ENCODE measurements around the gene NSUN2.
"Not testable (repeated sequence)": the region's sequence is repeated elsewhere in the genome, so short reads cannot be mapped to it uniquely, and the experiment has no call there.

NSUN2 gene

DNA sequence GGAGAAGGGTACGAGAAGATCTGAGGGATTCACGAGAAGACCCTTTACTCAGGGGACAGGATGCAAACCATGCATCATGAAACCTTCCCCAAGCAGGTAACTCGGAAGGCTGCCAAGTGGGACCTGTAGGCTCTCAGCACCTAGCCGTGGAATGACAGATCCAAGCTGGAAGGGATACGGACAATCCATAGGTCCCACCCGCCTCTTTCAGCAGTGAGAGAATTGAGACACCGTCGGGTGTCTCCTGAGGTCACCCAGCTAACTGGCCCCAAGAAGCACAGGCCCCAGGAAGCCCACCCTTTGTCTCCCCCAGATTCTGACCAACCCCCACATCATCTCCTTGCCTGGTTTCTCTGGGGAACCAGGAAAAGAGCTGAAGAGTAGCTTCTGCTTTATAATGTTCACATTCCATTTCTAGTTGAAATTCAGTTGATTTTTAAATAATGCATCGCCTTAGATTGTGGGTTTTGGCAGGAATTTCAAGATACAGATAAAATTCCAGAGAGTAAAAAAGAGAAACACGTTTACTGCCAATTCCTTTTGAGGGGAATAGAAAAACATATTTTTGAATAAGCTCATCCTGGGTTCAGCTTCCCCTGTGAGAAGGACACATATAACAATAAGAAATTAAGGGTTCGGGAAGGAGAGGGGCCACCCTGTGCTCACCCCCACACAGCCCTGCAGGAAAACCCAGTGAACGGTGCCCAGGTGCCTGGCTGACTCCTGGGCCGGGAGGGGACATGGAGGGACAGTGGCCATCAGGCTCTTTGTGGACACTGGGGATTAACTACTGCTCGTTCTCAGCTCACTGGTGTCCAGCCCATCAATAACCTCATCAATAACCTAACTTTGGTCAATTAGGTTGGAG is 51.1 kb downstream of the NSUN2 start:
- no peak for DNase-seq

DNA sequence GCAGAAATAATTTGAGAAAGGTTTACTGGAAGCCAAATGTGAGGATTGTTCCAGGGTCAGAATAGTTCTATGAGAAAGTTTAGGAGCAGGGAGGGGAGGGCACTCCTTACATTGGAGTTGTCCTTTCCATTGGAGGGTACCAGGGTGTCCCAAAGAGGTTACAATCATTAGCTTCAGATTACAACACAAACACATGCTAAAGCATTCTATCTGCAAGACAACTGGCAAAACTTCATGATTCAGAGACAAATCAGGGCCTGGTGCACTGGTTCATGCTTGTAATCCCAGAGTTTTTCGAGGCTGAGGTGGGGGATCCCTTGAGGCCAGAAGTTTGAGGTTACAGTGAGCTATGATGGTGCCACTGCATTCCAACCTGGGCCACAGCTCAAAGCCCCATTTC is 51.8 kb downstream of the NSUN2 start:
- no peak for DNase-seq

DNA sequence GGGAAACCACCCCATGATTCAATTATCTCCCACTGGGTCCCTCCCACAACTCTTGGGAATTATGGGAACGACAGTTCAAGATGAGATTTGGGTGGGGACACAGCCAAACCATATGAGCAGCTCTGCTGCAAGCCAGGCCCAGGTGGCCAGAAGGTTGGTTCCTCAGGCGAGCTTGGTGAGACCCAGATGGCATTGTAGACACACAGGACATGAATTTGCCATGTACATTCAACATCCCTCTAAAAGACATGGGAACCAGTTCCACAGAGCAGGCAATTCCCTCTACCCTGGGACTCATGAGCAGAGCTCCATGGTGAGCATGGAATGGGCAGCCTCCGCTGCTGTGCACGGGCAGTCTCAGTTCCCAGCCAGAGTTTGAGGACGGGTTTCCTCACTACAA is 53.3 kb downstream of the NSUN2 start:
- no peak for DNase-seq

DNA sequence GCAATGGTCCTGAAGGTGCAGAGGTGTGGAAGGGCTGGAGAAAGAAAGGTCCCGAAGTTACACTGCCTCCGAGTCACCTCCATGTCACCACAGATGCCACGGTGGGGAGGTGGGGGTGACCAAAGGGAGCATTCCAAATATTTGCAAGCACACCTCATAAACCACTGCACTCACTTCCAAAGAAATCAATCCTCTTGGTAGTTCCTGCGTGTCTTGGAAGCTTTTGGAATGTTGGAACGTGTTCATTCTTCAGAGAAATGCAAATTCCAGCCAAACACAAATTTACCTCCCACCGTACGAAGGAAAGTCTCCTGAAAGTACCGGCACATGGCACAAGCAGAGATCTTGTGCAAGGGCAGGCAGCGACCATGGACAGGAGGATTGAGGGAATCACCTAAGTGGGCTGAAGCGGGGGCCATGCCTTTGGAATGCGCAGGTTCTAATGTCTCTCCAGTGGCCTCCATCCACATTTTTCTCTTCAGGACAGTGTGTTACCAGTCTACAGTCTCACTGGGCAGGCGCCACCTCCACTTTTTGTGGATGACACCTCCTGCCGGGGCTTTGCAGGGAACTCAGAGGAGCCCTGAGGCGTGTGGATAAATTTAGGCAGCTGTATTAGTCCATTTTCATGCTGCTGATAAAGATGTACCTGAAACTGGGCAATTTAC is 54.0 kb downstream of the NSUN2 start:
- no peak for DNase-seq

DNA sequence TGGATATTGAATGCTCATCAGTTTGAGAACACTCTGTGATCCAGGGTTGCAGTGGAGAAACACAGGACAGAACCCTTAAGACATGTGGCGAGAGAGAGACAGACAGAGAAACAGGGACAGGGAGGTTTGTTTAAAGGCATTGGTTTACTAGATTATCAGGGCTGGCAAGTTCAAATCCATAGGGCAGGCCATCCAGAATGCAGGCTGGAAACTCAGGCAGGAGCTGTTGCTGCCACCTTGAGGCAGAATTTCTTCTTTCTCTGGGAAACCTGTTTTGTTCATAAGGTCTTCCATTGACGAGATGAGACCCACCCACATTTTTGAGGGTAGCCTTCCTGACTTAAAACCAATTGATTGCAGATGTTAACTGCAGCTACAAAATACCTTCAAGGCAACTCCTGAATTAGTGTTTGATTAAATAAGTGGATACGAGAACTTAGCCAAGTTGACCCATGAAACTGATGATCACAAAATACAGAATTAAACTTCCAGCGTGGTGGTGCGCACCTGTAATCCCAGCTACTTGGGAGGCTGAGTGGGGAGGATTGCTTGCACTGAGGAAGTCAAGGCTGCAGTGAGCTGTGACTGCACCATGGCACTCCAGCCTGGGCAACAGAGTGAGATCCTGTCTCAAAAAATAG is 55.9 kb downstream of the NSUN2 start:
- no peak for DNase-seq

DNA sequence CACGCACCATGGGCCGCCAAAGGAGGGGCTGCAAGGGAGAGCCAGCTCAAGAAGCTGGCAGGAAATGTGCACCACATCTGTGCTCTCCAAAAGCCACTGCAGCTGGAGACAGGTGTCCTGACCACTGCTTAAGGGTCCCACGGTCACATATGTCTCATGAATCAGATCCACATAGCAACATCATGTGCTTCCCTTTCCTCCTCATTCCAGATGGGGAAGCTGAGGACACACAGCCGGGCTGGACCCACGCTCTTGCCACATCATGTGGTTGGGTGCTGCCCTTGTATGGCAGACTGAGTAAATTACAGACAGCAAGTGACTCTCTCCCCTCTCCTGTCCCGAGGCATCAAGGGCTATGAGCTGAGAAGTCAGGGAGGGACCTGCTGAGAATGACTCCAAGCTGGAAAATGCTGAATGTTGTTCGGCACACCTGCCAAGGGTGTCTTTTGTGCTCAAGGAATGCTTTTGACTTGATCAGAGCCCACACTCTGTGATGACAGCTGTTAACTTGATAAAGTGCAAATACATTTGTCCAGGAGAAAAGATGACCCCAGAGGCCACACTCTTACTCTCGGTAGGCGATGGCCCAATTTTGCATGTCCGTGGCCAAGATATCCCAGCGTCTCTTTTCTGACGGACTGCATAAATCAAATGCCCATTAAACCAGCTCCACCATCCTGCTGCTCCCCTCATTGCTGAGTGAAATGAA is 58.2 kb downstream of the NSUN2 start:
- DNase-seq = no peak

DNA sequence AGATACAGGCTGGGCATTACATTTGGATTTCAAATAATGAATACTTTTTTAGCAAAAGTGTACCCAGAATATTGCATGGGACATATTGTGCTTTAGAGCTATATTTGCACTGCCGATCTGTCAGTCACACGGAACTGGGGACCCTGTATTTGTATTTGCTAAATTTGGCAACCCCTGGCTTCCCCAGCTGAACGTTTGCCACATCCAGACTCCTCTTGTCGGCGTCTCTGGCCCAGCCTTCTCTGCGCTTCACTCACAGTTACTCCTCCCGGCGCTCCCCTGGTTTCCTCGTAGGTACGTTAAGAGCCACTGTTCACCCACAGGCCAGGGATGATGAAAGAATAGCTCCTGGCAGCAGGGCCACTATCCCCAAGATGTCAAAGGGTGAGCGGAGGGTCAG is 58.7 kb downstream of the NSUN2 start:
- no peak for DNase-seq

DNA sequence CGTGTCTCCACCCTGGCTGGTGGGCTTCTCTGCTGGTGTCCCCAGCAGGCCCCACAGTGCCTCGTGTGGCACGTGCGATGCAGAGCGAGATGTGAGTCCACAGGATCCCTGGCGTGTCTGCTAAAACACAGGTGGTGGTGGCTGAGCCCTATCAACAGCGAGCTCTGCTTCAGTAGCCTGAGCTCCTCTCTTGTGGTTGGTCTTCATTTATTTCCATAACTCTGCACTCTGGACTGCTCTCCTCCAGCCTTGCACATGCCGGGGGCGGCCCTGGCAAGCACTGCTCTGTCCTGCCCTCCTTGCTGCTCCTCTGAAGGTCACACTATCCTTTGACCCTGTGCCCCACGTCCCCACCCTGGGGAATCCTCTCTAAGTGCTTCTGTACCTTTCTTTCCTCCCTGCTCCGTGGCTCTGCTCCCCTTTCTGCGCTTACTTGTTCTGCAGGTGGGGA is 59.2 kb downstream of the NSUN2 start:
- DNase-seq = no peak

DNA sequence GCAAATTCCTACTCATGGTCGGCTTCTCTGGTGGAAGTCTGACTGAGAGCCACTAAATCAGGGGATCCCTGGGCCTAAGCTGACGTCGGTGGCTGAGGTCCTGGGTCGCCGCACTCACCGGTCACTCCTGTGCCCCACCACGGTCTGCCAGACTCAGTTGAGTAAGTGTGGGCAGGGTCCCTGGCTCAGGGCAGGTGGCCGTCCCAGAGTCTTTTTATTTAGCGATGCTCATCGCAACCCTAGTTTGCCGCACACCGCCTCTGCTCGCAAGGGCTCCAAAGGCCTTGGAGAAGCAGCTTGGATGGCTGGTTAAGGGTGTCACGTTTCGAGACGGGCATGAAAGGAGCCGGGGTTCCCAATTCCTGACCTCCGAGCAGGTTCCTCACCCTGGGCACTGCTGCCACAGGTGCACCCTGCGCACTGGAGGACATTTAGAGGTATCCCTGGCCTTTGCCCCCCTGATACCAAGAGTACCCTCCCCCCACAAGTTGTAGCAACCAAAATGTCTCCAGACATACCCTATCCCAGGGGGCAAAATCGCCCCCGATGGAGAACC is 59.9 kb downstream of the NSUN2 start:
- no peak for DNase-seq

DNA sequence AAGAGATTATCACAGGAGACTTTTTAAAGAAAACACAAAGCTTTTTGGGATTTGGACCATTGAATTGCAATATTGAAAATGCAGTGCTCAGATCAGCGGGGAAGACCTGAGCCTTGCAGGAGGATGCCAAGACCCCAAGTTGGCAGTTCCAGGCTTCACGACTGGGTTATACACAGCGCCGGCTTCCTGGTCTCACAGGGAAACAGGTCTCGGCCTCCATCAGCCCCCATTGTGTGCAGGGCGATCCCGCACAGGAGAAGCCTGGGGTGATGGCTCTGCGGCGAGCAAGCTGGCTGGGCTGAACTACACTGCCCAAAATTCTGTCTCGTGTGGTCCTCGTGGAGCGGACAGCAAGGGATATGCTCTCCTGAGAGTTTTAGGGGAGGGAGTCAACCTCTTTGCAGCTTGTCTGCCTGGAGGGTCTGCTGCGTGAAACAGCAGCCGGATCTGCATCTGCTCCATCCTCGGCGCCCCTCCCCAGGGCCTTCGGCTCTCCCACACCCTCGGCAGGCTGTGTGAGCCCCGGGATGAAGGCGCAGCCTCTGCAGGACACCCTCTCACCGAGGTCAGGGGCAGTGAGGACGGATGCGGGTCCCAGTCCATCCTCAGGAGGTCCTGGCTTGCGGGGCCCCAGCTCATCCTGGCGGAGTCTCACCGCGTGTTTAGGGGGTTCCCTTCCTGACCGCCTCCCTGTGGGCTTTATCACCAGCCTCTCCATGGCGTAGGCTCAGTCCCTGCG is 60.6 kb downstream of the NSUN2 start:
- DNase-seq = no peak

DNA sequence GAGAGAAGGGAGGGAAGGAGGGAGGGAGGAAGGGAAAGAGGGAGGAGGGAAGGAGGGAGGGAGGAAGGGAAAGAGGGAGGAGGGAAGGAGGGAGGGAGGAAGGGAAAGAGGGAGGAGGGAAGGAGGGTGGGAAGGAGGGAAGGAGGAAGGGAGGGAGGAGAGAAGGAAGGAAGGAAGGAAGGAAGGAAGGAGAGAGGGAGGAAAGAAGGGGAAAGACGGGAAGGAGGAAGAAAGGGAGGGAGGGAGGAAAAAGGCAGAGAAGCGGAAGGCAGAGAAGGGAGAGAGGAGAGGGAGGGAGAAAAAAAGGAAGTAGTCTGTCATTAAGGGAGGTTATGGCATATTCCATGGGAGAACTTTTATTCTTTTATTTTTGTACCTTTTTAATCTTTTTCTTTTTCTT is 61.2 kb downstream of the NSUN2 start:
- DNase-seq = not testable (repeated sequence)

DNA sequence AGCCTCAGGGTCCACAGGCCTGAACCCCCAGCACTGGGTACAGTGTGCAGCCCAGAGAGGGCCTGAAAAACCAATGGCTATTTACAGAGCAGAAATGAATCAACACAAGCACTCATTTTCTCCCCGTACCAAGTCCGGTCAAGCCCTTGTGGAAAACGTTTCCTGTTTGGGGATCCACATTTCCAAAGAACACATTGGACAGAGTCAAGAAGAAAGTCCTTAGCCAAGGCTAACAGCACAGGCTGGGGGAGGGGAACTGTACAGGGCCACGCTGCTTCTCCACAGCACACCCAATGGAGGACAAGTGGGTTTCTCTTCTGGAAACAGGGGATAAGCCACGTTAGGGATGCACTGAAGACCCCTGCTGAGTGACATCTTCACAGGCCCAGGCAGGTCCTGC is 62.3 kb downstream of the NSUN2 start:
- DNase-seq = no peak

DNA sequence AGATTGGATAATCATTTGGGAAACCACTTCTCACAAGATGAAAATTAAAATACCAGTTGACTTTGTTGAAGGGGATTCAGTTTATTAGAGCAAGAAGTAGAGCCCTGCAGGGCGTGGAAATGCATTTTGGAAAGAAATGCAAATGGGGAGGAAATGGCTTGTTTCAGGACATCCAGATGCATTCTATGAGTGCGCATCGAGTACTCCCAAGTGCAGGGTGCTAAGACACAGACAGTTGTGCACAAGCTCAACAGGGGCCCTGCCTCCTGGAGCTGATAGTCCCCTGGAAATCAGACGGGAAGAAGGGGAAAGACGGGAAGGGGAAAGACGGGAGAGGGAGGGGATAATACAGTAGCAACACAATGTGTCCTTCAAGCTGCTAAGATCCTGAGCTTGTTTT is 64.0 kb downstream of the NSUN2 start:
- no peak for DNase-seq

DNA sequence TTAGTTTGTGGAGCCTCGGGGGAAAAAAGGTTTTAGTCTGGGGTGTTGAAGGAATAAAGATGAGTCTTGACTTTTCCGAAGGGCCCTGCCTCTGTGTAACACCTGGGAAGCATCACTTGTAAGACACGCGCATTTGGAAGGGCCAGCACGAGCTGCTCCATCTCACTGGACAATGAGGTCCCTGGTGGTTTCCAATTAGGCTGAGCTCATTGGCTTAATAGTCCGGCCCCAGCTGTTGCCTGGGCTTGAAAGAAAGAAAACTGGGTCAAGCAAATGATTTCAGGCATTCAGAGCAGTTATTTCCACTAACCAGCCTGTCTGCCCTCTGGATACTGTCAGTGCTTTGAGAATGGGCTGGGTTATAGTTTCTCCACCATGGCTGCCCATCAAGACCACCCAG is 64.5 kb downstream of the NSUN2 start:
- DNase-seq = no peak

DNA sequence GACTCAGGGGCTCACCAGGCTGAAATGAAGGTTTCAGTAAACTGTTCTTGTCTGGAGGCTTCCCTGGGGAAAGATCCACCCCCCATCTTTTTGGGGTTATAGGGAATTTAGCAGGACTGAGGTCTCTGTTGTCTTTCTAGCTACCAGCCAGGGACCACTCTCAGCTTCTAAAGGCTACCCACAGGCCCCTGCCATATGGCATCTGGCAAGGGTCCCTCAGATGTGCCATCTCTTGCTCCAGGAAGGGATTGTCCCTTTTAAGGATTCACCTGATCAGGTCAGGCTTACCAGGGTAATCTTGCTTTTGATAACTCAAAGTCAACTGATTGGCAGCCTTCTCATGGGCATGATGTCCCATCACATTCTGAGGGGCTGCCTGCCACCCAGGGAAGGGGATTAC is 65.0 kb downstream of the NSUN2 start:
- no peak for DNase-seq

DNA sequence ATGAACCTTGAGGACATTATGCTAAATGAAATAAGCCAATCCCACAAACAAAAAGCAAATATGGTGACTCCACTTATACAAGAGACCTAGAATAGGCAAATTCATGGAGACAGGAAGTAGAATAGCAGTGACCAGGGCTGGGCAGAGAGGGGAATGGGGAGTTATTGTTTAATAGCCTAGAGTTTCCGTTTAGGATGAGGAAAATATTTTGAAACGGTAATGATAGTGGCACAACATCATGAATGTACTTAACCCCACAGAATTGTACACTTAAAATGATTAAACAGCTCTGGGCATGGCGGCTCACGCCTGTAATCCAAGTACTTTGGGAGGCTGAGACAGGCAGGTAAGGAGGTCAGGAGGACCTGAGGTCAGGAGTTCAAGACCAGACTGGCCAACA is 65.8 kb downstream of the NSUN2 start:
- DNase-seq = no peak

DNA sequence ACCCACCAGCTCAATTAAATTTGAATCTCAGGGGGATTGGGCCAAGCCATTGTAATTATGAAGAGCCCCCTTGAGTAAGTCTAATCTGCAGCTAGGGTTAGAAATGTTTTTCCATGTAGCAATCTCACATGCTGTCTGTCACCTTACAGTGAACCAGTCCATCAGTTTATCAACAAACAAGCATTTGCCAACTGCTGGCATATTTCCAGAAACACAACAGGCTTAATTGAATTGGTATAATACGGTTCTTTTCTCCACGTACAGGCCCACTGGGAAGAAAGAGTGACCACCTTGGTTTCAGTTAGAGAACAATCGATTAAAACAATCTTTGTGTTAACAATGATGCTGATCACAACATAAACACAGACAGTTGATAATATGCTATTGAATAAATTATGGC is 67.4 kb downstream of the NSUN2 start:
- DNase-seq = no peak

DNA sequence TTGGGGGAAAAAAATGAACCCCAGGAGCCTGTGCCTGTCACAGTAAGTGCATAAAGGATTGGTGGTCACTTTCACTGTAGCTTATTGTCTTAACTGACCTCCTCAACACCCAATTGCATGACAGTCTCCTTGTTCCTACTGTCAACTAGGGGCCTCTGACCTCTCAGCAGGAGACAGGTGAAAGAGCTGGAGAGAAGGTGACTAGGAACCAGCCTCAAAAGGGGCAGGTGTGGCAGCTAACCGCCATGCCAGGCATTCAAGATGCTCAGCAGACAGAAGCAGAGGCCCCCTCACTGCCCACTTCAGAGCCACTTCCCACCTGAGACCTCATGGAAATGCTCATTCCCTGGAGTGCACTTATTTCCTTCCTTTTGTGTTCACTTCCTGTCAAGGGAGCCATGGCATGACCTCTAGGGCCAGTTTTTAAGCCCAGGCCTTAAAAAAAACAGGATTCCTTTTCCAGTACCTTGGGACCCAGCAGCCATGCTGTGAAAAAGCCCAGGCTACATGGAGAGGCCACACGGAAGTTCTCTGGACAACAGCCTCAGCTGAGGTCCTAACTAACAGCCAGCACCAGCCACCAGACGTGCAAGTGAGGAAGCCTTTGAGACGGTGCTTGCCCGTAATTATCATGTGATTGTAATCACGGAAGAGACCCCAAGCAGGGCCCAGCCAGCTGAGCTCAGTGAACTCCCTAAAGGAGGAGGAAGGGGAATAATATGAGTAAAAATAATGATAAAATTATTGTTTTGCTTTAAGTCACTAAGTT is 74.9 kb downstream of the NSUN2 start:
- no peak for DNase-seq

DNA sequence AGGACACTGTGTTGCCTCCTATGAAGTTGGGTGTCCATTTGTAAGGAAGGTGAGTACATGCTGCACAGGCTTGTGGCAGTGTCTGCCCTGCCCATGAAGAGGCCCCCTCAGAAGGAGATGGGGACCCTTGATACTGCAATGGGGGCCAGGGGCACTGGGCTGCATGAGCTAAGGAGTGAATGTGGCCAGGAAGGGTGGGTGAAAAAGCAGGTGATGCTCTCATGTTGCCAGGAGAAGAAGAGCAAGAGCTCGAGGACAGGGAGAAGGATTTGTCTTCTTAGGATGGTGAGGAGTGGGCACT is 76.1 kb downstream of the NSUN2 start:
- DNase-seq = no peak

DNA sequence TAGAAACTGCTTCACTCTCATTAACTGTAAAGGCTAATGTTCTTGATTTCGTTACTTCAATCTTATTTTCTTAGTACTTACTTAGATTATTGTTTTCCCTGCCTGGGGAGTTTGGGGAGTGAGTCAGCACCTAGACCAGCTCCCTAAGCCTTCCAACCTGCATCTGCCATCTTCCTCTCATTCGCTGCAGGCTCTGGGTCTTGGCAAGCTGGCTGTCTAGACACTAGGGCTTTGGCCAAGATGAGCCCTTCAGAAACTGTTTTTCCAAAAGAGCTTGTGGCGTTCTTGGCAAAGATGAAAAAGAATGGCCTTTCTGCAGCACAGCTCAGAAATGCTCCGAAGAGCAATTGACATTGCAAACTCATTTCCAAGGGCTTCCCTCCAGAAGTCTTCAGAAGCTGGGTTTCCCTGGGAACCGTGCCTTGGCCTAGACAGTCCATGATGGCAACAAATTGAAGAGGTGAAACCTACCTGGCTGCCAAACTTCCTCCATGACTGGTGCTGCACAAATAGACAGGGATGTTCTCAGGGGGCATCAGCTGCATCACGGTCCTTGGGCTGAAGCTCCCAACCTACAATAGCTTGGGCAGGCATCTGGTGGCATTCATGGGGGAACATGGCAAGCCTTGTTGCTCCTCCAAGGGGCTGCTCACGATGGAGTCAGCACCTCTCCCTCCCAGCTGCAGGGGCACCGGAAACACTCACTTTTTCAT is 76.6 kb downstream of the NSUN2 start:
- no peak for DNase-seq

DNA sequence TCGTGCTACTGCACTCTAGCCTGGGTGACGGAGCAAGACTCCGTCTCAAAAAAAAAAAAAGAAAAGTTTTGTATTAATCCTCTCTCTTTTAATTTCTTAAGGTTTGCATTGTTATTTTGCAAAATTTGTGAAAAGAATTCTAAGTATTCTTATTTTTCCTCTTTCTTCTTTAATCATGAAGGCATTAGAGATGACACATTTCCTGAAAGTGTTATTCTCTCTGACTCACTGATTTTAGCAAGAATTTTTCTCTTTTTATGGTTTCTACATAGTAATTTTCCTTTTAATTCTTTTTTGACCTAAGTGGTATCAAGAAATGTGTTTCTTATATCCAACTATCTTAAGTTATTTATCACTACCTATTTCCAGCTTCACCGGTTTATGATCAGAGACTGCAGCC is 78.0 kb downstream of the NSUN2 start:
- DNase-seq = no peak
